Measurements from ENCODE around the gene OPHN1. TPM values are rescaled to one million over a fixed set of nuclear protein-coding genes. Genes with fewer than 3 reads are reported as not detected.
"Not testable (repeated sequence)": the region's sequence is repeated elsewhere in the genome, so short reads cannot be mapped to it uniquely, and the experiment has no call there.

Gene OPHN1
- total and polyA plus RNA-seq, 7 donors: 0.47 to 3.7 (median 2.4) TPM

DNA sequence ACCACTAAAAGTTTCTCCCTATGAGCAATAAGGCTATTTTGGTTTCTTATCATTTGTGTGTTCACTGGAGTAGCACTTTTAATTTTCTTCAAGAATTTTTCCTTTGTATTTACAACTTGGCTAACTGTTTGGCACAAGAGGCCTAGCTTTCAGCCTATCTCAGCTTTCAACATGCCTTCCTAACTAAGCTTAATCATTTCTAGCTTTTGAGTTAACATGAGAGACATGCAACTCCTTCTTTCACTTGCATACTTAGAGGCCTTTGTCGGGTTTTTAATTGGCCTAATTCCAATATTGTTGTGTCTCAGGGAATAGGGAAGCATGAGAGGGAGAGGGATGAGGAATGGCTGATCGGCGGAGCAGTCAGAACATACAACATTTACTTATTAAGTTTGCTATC lies 349.8 kb downstream of the OPHN1 start:
- no peak for ATAC-seq
- intact Hi-C loops (cut with DNase I): no loop called here
- no peak for TF ChIP-seq CTCF (IDR thresholded peaks at IDR 0.05)

GRCh38 chrX:68079961-68080360 lies 353.3 kb downstream of the OPHN1 start:
- intact Hi-C loops (cut with DNase I): no loop called here
- ATAC-seq: no peak
- 47 to 75% (median 48%) methylated on average over 1 of the region's 1 CpG for WGBS, 3 donors

More for the DNA sequence above, 349.8 kb downstream of the OPHN1 start:
- Histone ChIP-seq H3K4me1 (no peaks in the 10 kb centered on the region), H3K27ac (no peak overlapping the region), H3K27me3 (ENCODE audit: insufficient read depth in 3 of 3, low read length in 2 of 3) (no peaks in the 10 kb centered on the region), H3K36me3 (ENCODE audit: insufficient read depth in 1 of 2, low read depth in 1 of 2) (no peaks in the 10 kb centered on the region), H3K9me3 (no peaks in the 10 kb centered on the region), H3K4me3 (no peak overlapping the region)
- no peak for DNase-seq
- WGBS, 3 donors: 51 to 63% (median 62%) methylated on average over 3 of the region's 3 CpGs

GRCh38 chrX:68078801-68079200 lies 354.5 kb downstream of the OPHN1 start:
- intact Hi-C loops (cut with DNase I); H3K9me3 ChIP-seq; H3K27me3 ChIP-seq (ENCODE audit: insufficient read depth in 3 of 3, low read length in 2 of 3); H3K27ac ChIP-seq; DNase-seq; H3K4me1 ChIP-seq; H3K4me3 ChIP-seq; ATAC-seq; H3K36me3 ChIP-seq (ENCODE audit: insufficient read depth in 1 of 2, low read depth in 1 of 2): not testable (repeated sequence)

More at GRCh38 chrX:68079961-68080360, 353.3 kb downstream of the OPHN1 start:
- H3K36me3 ChIP-seq (ENCODE audit: insufficient read depth in 1 of 2, low read depth in 1 of 2): no peaks in the 10 kb centered on the region
- H3K27ac ChIP-seq: no peak overlapping the region
- no peaks in the 10 kb centered on the region for H3K4me1 ChIP-seq
- H3K9me3 ChIP-seq: no peaks in the 10 kb centered on the region
- DNase-seq: no peak
- H3K4me3 ChIP-seq: no peak overlapping the region
- peaks cover 0 to 3% (median 0%) of the 10 kb centered on the region in 3 donors for H3K27me3 ChIP-seq (ENCODE audit: insufficient read depth in 3 of 3, low read length in 2 of 3)
- no peak for TF ChIP-seq CTCF (IDR thresholded peaks at IDR 0.05)

DNA sequence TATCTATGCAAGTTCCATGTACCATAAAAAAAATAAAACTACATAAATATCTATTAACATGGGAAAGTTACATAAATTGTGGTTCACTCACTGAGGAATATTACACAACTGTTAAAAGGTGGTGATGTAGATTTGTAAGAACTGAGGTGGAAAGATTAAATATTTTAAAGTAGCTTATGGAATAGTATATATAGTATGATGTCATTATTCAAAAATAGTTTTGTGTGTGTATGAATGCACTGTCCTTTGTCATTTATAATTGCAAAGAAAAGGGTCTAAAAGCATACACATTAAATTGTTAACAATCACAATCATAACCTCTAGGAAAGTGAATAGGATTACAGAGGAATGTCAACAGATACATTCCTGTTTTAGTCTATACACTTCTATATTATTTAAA lies 355.9 kb downstream of the OPHN1 start:
- Histone ChIP-seq H3K27ac (no peak overlapping the region), H3K36me3 (ENCODE audit: insufficient read depth in 1 of 2, low read depth in 1 of 2) (no peaks in the 10 kb centered on the region), H3K27me3 (ENCODE audit: insufficient read depth in 3 of 3, low read length in 2 of 3) (peaks cover 0 to 3% (median 0%) of the 10 kb centered on the region in 3 donors), H3K4me3 (no peak overlapping the region), H3K9me3 (no peaks in the 10 kb centered on the region), H3K4me1 (no peaks in the 10 kb centered on the region)
- DNase-seq (no peak), ATAC-seq (no peak)
- TF ChIP-seq CTCF (IDR thresholded peaks at IDR 0.05): no peak
- intact Hi-C loops (cut with DNase I): no loop called here

- no peaks in the 10 kb centered on the region for H3K9me3 ChIP-seq
- H3K4me3 ChIP-seq: no peak overlapping the region
- H3K36me3 ChIP-seq (ENCODE audit: insufficient read depth in 1 of 2, low read depth in 1 of 2): no peaks in the 10 kb centered on the region
- peaks cover 0 to 3% (median 0%) of the 10 kb centered on the region in 3 donors for H3K27me3 ChIP-seq (ENCODE audit: insufficient read depth in 3 of 3, low read length in 2 of 3)
- DNase-seq (no peak), ATAC-seq (no peak)
- no peak overlapping the region for H3K27ac ChIP-seq
- intact Hi-C loops (cut with DNase I): no loop called here
- TF ChIP-seq CTCF (IDR thresholded peaks at IDR 0.05): no peak
- H3K4me1 ChIP-seq: no peaks in the 10 kb centered on the region
Observed at GRCh38 chrX:68072041-68072440, 361.3 kb downstream of the OPHN1 start.

DNA sequence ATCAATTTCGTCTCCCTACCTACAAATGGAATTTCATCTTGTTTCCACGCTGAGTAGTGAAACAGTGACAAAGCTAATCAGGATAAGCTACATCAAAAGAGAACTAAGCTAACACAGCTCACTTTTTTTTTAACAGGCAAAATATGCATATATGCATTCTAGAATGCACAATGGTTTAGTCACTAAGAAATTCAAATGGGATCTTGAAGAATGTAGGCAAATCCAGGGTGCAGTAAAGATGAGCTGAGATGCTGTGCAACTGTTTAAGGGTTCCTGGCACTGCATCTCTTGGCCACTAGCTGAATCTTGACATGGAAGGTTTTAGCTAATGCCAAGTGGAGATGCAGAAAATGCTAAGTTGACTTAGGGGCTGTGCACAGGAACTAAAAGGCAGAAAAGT lies 363.2 kb downstream of the OPHN1 start:
- H3K36me3 ChIP-seq (ENCODE audit: insufficient read depth in 1 of 2, low read depth in 1 of 2); H3K27me3 ChIP-seq (ENCODE audit: insufficient read depth in 3 of 3, low read length in 2 of 3); H3K4me1 ChIP-seq; H3K27ac ChIP-seq; H3K4me3 ChIP-seq; ATAC-seq; intact Hi-C loops (cut with DNase I); DNase-seq; H3K9me3 ChIP-seq: not testable (repeated sequence)
- 62 to 100% (median 86%) methylated on average over 2 of the region's 2 CpGs for WGBS, 3 donors

All from psoas muscle (tissue), 8 donors.